Activated gamma-delta T cell (primary cell): ENCODE measurements around the gene AHR.

Experiments used
- DNase-seq: peaks from one replicate; lab custom pipeline; 2025; lab: John Stamatoyannopoulos, UW

The AHR gene

DNA sequence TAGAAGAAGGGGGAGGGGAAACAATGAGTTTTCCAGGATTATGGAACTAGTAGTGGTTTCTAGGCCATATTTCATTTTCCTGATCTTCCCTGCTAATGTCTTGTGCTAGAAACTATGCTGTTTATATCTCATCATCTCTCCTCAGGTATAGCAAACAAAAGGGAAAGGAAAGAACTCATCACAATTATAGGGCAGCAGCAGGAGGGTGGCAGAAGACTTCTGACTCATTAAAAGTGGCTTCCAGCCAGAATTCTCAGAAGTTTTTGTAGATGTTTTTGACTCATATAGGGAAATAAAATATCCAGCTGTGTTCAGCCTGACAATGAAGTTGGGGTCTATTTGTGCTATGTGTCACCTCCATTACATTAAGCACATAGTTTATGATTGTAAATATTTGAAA lies 6.5 kb downstream of the AHR start:
- no peak for DNase-seq

DNA sequence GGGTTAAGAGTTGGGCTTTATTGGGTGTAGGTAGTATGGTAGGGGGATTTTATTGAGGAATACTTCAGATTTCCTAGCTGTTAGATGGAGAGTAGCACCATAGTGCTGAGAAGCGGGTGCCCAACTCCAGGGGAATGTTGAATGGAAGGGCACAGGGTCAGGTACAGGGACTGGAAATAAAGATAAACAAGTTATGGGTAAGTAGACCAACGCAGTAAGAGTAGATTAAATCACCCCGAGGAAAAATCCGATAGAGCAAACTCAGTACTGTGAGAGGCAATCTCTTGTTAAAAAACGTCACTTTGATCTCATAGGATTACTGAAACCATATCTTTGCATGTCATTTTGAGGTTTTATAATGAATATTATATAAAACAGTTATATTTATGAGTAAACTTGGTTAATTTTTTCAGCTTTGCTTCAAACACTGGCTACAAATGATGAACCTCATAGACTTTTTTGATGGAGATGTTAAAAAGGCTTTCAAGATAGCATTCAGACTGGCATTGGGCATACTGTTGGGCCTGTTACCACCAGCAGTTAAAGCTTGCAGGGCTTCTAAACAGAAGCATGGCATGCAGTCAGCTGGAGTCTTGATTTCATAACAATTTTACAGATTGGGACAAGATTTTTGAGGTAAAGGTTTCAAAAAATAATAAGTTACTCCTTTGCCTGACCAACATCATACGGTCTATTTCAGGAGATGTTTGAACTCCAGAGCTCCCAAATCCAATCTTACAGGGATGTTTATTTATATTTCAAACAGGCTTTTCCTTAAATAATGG lies 7.1 kb downstream of the AHR start:
- no peak for DNase-seq

- DNase-seq, result no peak
These were observed 8.5 kb downstream of the AHR start for GRCh38 chr7:17307000-17307399.

DNA sequence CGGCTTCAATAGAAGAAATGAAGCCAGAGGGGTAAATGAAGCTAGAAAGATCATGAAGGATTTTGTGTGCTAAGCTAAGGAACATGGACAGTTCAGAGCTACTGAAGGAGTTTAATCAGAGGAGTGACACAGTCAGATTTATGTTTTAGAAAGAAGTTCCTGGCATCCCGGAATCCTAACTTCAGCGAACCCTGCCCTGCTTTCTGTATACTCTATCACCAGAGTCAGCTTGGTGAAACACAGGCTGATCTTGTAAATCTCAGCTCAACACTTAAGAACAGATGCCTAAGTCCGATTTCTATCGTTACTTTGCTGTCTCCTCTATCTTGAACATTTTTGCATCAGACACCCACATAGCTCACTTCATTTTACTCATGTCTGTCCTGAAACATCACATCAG lies 9.1 kb downstream of the AHR start:
- no peak for DNase-seq

- no peak for DNase-seq
These were observed 9.7 kb downstream of the AHR start for GRCh38 chr7:17307969-17308648.

GRCh38 chr7:17311194-17311593 lies 12.7 kb downstream of the AHR start:
- no peak for DNase-seq

- no peak for DNase-seq
These were observed 13.5 kb downstream of the AHR start for GRCh38 chr7:17311952-17312351.

DNA sequence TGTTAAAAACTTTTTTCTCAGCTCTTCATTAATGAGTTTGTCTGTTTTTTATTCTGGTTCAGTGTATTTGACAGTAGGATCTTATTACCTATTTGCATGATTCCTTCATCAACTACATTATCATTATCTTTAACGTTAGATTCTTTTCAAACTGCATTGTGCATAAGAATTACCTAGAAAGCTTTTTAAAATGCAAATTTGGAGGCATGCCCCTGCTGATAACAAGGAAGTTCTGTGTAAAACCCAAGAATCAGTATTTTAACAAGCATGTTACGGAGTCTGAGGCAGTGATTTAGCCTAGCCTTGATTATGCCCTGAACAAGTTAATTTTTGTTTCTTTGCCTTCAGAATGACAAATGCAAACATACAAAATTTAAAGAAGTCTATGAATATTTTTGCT lies 14.2 kb downstream of the AHR start:
- DNase-seq, result no peak

DNA sequence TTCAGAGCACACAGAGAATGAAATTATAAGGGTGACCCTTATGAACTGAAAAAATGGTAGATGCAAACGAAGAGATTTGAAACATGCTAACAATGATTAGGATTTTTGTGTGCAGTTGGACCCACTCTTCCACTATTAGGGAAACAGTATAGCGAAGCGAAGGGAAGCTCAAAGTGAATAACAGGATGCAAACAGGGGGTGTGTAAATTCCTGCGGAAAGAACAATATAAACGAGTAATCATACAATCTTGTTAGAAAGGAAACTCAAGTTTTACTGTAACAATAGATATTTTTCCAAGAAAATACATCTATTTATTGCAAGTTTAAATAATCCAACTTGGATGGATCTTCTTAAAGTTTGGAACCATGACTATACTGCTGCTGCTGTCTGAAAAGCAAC lies 14.7 kb downstream of the AHR start:
- no peak for DNase-seq

- DNase-seq, result no peak
These were observed 17.5 kb downstream of the AHR start for GRCh38 chr7:17315974-17316373.

- DNase-seq, result no peak
These were observed 19.7 kb downstream of the AHR start for GRCh38 chr7:17318146-17318545.

DNA sequence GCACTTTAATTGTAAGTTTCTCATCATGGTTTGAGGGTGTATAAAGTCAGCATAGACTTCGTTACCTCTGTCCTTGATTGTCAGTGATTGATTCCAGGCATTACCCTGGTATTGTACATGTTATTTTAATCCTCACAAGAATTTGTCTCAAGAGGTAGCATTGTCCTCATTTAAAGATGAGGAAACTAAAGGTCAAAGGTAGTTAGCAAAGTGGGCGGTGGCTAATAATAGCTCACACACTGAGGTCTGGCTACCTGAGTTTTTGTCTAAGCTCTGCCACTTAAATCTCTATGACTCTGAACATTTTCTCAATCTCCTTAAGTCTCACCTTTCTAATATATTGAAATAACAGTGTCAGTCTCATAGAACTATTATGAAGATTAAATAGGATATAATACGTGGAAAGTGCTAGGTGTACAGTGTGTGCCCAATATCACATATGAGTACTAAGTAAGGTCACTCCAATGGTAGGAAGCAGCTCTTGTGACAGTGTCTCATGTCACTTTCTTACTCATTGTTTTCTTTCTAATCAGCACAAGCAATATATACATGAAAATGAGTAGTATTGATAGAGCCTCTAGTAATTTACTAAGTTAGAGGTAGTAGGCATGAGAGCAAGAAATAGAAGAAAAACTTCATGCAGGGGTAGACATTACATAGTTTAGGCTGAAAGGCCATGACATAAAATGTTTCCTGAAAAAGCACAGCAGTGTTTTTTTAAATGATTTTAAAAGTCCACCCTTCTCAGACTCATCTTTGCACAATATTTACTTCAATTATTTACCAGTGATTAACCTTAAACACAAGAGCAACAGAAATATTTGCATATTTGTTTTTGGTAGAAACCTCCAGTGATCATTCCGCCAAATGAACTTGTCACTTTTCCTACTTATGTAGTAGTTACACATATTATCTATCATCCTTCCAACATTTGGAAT lies 21.0 kb downstream of the AHR start:
- DNase-seq, result no peak

DNA sequence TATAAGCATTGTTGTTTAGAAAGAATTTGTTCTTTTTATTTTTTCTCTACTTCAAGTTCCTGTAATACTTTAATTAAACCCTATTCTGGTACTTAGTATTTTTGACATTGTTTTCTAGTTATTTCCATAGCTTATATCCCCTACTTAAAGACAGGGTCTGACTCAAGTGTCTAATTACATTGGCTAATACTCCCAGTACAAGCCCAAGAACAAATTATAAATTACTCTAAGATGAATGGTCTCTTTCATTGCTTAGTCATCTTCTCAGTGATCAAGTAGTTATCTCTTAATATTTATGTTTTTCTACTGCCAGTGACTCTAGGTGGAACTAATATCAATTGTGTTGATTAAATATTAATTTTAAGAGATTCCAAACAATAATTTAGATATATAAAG lies 21.6 kb downstream of the AHR start:
- no peak for DNase-seq

GRCh38 chr7:17320657-17321056 lies 22.2 kb downstream of the AHR start:
- DNase-seq, result no peak

DNA sequence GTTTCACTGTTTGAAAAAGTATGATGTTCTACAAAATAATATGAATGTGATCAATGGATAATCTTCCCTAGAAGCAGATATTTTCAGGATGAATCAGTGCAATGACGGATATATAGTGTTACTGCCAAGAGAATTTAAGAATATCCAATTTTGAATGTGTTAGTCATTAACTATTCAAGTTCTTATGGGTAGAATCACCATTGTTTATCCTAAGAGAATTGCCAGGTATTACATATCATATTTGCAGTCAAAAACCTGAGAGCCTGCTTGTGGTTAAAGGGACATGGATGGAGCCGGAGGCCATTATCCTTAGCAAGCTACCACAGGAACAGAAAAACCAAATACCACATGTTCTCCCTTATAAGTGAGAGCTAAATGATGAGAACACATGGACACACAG lies 26.9 kb downstream of the AHR start:
- DNase-seq, result no peak

GRCh38 chr7:17326378-17326777 lies 27.9 kb downstream of the AHR start:
- no peak for DNase-seq

DNA sequence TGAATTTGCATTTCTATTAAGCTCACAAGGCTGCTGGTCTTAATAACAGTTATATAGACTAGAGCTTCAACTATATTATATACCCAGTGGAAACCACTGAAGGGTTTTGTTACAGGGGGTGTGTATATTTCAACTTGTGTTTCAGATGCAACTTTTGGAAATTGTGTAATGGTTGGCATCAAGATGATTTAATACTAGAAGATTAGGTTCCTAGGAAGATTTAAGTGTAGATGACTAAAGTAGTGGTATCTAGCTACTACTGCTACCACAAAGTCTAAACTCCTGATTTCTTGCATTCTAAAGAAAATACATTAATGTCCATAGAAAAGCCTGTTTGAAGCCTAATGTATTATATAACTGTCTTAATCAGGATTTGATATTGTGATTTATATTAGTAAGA lies 30.2 kb downstream of the AHR start:
- DNase-seq, result no peak

DNA sequence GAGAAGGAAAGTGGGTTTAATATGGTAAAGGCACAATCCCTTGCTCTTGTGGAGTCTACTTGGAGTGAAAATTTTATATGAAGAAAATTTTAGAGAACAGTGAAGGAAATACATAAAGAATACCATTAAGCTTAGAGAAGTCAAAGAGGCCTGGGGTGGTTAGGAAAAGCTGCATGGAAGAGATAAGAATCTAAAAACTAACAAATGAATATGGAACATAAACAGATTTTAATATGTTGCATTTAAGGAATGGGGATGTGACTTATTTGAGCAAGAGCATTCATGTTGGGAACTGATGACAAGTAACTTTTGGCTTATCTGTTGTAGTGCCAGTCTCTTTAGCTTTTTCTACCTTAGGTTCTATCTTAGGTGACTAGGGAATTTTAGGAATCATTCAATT lies 31.0 kb downstream of the AHR start:
- DNase-seq, result no peak

- DNase-seq, result no peak
These were observed 33.5 kb downstream of the AHR start for GRCh38 chr7:17331891-17332501.

DNA sequence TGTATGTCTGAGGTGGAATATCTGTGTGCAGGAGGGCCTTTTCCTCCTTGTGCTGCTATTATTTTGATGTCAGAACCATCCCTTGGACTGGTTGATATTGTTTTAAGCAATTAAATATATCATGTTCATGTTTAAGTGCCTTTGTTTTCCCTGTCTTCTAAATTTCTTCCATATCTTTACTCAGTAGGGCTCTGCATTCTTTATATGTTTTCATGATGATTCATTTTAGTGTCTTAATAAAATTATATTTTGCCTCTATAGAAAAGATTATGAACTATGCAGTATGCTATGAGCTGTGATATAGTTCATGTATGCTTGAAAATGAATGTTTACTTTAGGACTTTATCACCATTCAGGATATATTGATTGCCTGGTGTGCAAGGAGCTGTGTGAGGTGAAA lies 34.8 kb downstream of the AHR start:
- DNase-seq, result no peak

- no peak for DNase-seq
These were observed 37.7 kb downstream of the AHR start for GRCh38 chr7:17336168-17336567.

DNA sequence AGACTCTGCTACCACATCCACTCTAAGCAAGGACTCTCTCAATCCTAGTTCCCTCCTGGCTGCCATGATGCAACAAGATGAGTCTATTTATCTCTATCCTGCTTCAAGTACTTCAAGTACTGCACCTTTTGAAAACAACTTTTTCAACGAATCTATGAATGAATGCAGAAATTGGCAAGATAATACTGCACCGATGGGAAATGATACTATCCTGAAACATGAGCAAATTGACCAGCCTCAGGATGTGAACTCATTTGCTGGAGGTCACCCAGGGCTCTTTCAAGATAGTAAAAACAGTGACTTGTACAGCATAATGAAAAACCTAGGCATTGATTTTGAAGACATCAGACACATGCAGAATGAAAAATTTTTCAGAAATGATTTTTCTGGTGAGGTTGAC lies 40.7 kb downstream of the AHR start:
- DNase-seq, result no peak
